ENCODE data around the gene ABAT.
"Not testable (repeated sequence)": the region's sequence is repeated elsewhere in the genome, so short reads cannot be mapped to it uniquely, and the experiment has no call there.

ABAT gene

GRCh38 chr16:8694795-8695728, 20.6 kb downstream of the ABAT start:
- no peak overlapping the region for H3K27ac ChIP-seq
- TF ChIP-seq CTCF (IDR thresholded peaks at IDR 0.05): no peak
- no peak for TF ChIP-seq ZFX (IDR thresholded peaks at IDR 0.05; ENCODE audit: borderline replicate concordance)

GRCh38 chr16:8696880-8697279, 22.5 kb downstream of the ABAT start:
- no peak overlapping the region for H3K27ac ChIP-seq
- TF ChIP-seq ZFX (IDR thresholded peaks at IDR 0.05; ENCODE audit: borderline replicate concordance) (no peak), CTCF (IDR thresholded peaks at IDR 0.05) (no peak)

- no peak for TF ChIP-seq CTCF (IDR thresholded peaks at IDR 0.05)
- TF ChIP-seq ZFX (IDR thresholded peaks at IDR 0.05; ENCODE audit: borderline replicate concordance): no peak
- no peak overlapping the region for H3K27ac ChIP-seq
Observed at GRCh38 chr16:8697965-8698364, 23.5 kb downstream of the ABAT start.

- no peak overlapping the region for H3K27ac ChIP-seq
- no peak for TF ChIP-seq CTCF (IDR thresholded peaks at IDR 0.05)
- TF ChIP-seq ZFX (IDR thresholded peaks at IDR 0.05; ENCODE audit: borderline replicate concordance): no peak
Observed at GRCh38 chr16:8703693-8704092, 29.3 kb downstream of the ABAT start.

GRCh38 chr16:8704098-8704497, 29.7 kb downstream of the ABAT start:
- no peak for TF ChIP-seq CTCF (IDR thresholded peaks at IDR 0.05)
- no peak for TF ChIP-seq ZFX (IDR thresholded peaks at IDR 0.05; ENCODE audit: borderline replicate concordance)
- no peak overlapping the region for H3K27ac ChIP-seq

- H3K27ac ChIP-seq: not testable (repeated sequence)
Observed at GRCh38 chr16:8705100-8705822, 30.8 kb downstream of the ABAT start.

GRCh38 chr16:8708536-8708935, 34.1 kb downstream of the ABAT start:
- no peak overlapping the region for H3K27ac ChIP-seq
- TF ChIP-seq CTCF (IDR thresholded peaks at IDR 0.05) (no peak), ZFX (IDR thresholded peaks at IDR 0.05; ENCODE audit: borderline replicate concordance) (no peak)
